ENCODE results near the gene ZNF385C.
"Not testable (repeated sequence)": the region's sequence is repeated elsewhere in the genome, so short reads cannot be mapped to it uniquely, and the experiment has no call there.

ZNF385C gene, protein sequence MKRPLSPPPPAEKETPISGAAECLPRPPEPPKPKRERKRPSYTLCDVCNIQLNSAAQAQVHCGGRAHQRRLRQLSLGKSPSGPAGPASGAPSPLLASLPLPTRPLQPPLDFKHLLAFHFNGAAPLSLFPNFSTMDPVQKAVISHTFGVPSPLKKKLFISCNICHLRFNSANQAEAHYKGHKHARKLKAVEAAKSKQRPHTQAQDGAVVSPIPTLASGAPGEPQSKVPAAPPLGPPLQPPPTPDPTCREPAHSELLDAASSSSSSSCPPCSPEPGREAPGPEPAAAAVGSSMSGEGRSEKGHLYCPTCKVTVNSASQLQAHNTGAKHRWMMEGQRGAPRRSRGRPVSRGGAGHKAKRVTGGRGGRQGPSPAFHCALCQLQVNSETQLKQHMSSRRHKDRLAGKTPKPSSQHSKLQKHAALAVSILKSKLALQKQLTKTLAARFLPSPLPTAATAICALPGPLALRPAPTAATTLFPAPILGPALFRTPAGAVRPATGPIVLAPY

DNA sequence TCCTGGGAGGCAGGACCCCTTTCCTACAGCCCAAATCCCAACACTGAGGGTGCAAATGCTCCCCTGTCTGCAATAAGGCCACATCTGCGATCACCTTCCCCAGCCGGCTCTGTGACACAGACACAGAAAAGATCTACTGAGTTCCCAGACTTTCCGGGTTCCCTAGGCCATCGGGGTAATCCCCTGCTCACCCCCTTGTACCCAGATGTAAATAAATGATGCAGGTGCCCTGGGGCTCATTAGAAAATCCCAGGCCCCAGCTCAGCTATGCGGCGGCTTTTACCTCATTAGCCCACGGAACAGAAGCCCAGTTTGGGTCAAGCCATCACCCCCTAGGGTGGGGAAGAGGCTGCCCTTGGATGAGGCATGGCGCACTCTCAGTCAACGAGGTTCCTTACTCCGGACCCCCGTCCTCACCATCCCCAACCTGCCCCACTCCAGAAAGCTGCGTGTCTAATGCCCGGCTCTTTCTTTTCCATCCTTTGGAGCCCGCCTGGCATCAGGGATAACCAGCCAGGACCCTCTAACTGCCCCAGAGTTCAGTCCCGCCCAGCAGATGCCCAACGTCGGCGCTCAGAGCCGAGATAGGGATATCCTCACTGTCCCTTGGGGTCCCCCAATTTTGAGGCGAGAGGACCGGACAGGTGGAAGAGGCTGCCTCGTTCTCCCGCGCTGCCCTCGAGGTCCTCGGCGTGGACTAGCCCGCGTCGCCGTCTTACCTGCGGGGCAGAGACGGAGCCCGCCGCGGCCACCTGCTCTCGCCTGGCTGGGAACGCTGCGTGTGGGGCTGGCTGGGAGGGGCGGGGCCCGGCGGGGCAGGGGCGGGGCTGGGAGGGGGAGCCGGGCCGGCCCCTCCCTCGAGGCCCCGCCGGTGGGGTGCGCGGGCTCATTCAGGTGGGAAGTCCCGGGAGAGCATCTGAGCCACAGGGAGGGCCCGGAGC, at the start of gene ZNF385C:
ZNF385C (minus strand) TSS at position 783 of the 941 bp plus-strand sequence. CDS start 35,417 bp downstream, outside the sequence.
- no peak for DNase-seq

DNA sequence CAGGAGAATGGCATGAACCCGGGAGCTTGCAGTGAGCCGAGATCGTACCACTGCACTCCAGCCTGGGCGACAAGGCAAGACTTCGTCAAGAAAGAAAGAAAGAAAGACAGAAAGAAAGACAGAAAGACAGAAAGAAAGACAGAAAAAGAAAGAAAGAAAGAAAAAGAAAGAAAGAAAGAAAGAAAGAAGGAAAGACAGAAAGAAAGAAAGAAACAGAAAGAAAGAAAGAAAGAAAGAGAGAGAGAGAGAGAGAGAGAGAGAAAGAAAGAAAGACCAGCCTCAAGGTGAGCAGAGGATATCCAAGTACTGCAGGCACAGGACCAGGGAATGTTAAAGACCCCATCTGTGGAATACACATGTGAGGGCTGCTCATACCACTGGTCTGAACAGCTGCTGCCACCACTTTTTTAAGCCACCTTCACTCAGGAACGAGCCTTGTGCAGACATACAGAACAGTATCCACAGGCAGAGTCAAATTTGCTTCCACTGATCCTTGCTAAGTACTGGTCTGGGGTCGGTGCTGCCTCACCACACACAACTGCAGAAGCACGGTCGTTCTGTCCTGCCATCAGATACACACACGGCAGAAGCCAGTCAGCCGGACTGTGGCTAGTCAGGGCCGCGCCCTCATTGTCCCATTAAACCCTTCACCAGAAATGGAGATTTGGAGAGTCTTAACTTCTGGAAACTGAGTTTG, 48.8 kb upstream of the ZNF385C start:
- DNase-seq: no peak

DNA sequence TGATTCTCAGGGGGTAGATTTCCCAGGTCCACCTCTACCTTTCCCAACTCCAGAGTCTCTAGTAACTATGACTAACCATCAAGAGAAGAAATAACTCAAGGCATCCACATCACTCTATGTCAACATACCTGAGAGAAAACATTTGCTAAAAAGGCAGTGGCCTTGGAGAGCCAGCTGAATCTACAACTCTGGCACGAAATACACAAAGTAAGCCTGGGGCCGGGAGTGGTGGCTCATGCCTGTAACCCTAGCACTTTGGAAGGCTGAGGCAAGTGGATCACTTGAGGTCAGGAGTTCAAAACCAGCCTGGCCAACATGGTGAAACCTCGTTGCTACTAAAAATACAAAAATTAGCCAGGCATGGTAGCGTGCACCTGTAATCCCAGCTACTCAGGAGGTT, 44.9 kb upstream of the ZNF385C start:
- not testable (repeated sequence) for DNase-seq

DNA sequence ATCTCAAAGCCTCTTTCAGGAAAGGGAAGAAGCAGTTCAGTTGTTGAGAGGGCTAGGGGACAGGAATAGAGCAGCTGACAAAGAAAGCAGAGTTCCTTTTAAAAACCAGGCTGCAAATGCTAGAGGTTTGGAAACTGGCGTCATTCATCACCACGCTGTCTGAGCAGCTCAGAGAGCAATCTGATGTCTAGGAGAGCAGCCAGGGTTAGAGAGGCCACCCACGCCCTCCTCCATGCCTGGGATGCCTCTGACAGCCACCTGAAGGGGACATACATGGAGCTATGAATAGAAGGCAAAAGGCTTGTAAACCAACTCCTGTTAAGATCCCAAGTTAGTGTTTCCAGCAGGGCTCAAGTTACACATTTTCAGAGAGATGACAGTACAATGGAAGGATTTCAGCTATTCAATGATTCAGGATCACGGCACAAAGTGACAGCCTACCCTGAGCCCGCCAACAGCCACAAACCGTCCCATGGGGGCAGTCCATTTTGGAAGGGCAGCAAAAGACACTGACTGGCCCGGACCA, 44.2 kb upstream of the ZNF385C start:
- DNase-seq: no peak

- no peak for DNase-seq
These were observed 43.1 kb upstream of the ZNF385C start for GRCh38 chr17:42141382-42141781.

DNA sequence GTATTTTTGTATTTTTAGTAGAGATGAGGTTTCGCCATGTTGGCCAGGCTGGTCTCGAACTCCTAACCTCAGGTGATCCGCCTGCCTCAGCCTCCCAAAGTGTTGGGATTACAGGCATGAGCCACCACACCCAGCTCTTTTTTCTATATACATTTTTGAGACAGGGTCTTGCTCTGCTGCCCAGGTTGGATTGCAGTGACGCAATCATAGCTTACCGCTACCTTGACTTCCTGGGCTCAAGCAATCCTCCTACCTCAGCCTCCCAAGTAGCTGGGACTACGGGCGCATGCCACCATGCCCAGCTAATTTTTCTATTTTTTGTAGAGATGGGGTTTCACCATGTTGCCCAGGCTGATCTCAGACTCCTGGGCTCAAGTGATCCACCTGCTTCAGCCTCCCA, 42.4 kb upstream of the ZNF385C start:
- DNase-seq: not testable (repeated sequence)

DNA sequence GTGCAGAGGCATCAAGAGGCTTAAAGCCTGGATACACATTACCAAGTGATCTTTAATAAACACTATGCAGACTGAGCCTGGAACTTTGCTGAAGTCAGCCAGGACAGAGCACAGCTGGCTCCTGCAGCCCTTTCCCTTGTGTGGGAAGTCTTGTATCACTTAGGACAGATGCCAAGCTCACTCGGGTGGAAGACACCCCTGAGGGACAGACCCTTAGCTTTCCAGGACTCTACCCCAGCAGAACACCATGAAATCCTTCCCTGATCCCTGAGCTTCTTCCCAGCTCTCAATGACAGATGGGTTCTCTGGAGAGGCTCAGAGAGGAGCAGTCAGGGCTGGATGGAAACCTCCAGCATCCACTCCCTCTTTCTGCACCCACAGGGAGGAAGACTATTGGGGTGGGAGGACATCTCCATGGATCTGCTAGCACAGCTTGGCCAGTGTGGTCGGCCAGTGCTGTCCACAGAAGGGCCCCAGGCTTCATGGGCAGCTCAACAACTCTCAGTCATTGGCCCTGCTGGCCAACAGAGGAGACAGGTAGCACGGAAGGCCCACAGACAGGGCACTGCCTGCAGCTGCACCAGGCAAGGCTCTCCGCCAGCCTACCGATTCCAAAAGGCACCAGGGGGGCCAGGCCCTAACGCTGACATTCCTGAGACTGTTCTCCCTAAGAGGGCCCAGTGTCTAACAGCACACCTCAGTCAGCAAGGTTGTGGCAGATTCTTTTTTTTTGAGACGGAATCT, 40.6 kb upstream of the ZNF385C start:
- DNase-seq: no peak

GRCh38 chr17:42136654-42137051, 38.4 kb upstream of the ZNF385C start:
- no peak for DNase-seq

DNA sequence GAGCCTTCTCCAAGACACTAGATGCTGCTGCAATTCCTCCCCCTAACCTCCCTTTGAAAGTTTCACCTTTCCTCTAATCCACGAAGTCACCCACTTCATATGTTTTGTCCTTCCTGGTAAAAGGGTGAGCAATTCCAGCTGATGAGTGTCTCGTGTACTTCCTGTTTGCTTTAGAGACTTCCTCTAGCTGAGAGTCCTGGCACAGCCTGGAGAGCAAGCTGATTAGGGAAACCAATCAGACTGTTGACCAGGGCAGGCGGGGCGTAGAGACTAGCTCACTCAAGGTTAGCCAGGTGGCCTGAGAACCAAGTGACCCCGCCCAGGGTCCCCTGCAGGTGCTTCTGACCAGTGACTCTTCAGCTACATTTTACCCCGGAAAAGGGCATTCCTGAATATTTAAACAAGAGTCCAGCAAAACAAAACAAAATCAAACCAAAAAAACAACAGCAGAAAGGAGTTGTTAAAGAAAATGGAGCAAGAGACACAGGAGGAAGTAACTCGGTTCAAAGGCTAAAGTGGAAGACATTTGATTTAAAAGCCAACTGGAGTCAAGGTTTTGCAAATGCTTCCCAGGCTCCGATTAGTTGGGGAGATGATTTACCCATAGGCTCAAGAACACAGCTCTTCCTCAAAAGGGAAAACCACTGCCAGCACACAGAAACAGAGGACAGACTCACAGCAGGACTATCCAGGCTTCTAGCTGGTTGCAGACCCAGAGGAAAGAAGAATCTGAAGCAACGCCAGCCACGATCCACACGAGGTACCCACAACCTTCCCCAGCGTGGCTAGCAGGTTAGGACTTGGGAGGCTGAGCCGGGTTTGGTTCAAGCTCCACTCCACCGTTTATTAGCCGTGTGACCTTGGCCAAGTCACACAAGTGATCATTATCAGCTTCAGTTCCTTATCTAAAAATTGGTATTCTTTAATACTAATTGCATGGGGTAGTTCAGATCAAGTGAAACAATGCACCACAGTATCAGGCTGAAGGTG, 37.7 kb upstream of the ZNF385C start:
- no peak for DNase-seq

- no peak for DNase-seq
These were observed 36.9 kb upstream of the ZNF385C start for GRCh38 chr17:42135151-42135550.

GRCh38 chr17:42133461-42134041, 35.3 kb upstream of the ZNF385C start:
- no peak for DNase-seq

DNA sequence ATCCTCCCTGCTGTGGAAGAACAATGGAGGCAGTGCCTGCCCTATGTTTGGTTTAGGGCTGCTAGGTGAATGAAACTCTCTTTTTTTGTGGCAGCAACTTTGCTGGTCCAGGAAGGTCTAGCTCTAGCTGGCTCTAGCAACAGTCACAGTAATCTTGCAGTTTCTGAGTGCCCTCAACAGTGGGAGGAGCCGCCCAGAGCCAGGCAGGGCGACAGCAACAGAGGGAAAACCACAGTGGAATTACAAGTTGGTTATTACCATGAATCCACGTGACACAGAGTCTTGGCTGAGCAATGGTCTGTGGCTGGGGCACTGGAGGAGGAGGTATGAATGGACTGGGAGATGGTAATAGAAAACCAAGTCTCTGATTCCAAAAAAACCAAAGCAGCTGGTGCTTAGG, 34.7 kb upstream of the ZNF385C start:
- DNase-seq: peak; percentile 37

DNA sequence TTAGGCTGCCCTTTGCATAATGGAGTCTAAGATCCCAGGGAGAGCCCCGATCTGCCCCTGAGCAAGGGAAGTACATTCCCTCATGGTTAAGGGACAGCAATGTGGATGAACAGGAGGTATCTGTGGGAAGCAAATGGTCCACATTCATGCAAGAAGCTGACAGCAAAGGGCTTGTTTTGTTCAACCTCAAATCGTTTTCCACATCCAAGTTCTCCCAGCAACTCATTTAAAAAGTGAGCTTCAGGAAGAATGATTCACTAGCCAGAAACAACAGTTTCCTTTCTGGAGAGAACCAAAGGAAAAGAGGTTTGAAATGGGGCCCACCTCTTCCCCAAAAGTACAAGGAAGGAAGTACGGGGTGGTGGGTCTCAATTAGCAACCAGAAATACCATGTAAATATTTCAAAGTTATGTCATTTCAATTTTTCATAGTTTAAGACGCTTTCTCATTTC, 33.7 kb upstream of the ZNF385C start:
- DNase-seq: peak; percentile 24

DNA sequence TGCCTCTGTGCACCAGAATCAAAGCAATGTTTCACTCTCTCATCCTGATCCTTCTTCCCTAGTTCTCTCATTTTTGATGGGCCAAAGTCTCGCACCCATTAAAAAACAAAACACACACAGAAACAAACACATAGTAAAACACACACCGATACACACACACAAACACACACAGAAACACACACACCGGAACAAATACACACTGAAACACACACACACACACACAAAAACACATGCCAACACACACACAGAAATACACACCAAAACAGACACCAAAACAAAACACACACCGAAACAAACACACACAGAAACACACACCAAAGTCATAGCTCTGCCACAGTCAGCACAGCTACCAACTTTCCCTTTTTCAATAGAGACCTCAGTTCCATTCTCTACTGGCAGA, 33.0 kb upstream of the ZNF385C start:
- DNase-seq: no peak

GRCh38 chr17:42130310-42130936, 32.1 kb upstream of the ZNF385C start:
- DNase-seq: no peak

DNA sequence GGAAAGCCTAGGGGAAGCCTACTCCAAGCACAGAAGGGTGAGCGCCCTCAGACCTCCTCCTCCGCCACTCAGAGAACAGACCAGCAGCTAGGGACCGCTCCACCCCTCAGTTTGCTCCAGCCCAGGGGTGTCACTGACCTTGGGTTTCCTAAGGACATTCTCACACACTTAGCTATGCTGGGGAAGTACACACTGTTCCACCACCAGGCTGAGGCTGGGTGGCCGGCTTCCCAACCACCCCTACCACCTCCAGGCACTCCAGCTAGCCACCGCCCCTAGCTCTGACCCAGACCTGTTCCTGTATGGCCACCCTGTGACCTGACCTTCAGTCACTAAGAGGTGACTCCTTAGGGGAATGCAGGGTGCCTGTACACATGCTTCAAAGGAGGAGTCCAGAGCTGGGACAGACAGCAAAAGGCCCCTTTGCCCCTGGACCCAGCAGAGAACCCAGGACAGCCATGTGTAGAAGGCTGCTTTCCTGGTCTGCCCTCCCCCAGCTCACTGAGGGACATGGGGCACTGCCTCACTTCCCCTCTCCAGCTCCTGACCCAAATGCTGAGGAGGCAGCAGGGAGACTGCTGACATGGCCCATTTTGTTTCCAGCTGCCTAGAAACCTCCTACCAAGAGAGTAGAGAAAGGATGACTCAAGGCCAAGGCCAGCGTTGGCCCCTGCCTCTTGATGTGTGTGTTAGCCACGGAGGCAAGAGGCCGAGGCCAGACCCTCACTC, 31.0 kb upstream of the ZNF385C start:
- DNase-seq: no peak

- no peak for DNase-seq
These were observed 29.1 kb upstream of the ZNF385C start for GRCh38 chr17:42127414-42127813.

DNA sequence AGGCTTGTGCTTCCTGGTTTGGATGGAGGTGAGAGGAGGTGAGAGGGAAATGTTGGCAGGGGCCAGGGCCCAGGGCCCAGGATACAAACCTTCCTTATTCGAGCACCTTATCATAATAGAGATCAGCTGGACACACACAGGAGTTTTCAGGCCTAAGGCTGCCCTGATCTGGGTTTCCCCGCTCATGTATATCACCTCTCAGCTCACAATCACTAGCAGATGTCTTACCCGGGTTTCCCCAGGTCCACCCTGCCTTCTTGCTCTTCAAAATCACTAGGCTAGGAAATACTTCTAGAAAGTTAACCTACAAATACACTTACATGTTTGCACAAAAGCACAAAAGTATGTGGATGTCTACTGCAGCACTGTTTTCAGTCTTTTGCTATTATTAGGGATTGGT, 28.6 kb upstream of the ZNF385C start:
- DNase-seq: no peak

DNA sequence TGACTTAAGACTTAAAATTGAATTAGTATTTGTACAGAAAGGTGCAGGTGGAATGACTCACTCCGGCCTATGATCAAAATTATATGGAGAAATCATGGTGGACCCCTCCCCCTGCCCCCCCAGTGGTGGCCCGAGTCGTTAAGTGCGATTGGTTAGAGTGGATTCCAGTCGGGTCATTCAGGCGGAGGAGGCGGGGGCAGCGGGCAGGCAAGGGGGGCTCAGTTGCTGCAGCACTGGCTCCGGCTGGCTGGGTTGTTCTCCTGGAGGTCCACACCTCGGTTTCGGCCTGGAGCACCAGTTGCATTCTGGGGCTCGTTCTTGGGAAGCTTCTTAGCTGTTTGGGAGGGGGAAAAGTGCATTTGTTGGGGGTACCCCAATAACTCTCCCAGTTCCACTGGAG, 27.3 kb upstream of the ZNF385C start:
- no peak for DNase-seq

Data from KG1 (cell line).